Measurements from ENCODE around the gene ATP6V1B1. TPM values are rescaled to one million over a fixed set of nuclear protein-coding genes. Genes with fewer than 3 reads are reported as not detected.

Gene ATP6V1B1
- total RNA-seq (1 to 10 TPM; 1.4 to 3.1 (median 2.4) TPM), polyA plus RNA-seq (10 to 100 TPM; 10.9 to 17.0 TPM)

DNA sequence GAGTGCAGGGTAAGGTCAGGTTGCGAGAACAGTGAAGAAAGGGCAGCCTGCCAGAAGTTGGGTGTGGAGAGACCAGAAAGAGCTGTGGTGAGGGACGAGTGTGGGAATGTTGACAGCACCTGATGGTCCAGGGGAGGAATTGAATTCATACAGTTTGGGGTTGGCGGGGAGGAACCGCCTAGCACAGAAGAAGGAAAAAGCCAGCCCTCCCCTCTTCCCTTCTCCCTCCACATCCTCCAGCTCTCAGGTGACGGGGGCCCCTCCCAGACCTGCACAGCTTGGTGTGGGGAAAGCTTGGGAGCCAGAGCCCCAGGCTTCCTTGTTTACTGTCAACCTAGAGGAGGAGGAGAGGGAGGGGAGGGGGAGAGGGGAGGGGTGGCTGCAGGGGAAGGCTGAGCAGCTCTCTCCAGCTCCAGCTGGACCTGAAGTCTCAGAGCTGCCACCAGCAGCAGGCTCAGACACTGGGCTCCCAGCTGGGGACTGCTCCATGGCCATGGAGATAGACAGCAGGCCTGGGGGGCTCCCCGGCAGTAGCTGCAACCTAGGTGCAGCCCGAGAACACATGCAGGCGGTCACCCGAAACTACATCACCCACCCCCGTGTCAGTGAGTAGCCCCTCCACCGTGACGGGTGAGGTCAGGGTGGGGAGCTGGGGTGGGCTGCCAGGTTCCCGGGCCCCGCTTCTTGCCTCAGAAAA is at the start of gene ATP6V1B1:
Gene ATP6V1B1 (plus strand): TSS at position 433 of the 697 bp plus-strand sequence. CDS start 55 bp downstream, at position 488.
- Histone ChIP-seq H3K27me3 (no peaks in the 10 kb centered on the region), H3K9me3 (no peaks in the 10 kb centered on the region), H3K27ac (no peak within 1 kb of the TSS), H3K4me1 (no peaks in the 10 kb centered on the region), H3K4me3 (no peak within 1 kb of the TSS), H3K36me3 (no peaks in the 10 kb centered on the region)
- no peak for TF ChIP-seq CTCF (IDR thresholded peaks at IDR 0.05)
- DNase-seq: peak in 3 of 6 donors; percentile 11 to 43 (median 24)
- 52 to 64% methylated on average over 14 of the region's 14 CpGs for WGBS, 2 donors
- no peak for FAIRE-seq
- intact Hi-C loops (cut with DNase I): loop anchor here in 1 of 3 donors (10.0 kb wide), 1 partner anchor 151 kb away; no protein-coding TSS in a partner anchor
- ATAC-seq: peak in 3 of 4 donors; percentile 64 to 82 (median 74)

DNA sequence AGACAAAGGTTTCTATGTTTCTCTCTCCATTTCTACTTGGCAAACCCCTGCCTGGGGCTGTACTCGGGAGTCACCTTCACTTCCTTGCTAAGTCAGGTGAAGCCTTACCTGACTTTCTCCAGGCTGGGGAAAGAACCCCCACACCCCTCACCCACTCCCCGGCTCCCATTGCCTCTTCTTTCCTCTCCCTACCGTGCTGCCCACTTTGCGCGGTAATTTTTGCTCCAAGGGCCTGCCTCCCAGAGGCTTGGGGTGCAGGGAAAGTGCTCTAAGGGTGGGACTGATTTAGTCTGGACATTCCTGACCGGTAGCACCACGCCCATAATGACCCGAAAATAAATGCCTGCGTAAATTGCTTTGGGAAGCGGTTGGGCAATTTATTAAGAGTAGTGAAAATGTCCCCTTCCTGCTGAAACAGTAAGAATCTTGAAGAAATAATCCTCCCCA is 49.1 kb upstream of the ATP6V1B1 start:
- no peak overlapping the region for H3K4me3 ChIP-seq
- H3K36me3 ChIP-seq: no peaks in the 10 kb centered on the region
- DNase-seq (peak in 1 of 6 donors; percentile 17), ATAC-seq (no peak), FAIRE-seq (no peak)
- peaks cover 0 to 26% (median 4%) of the 10 kb centered on the region in 4 donors for H3K27me3 ChIP-seq
- peaks cover 0 to 6% (median 0%) of the 10 kb centered on the region in 3 donors for H3K4me1 ChIP-seq
- intact Hi-C loops (cut with DNase I): no loop called here
- H3K27ac ChIP-seq: no peak overlapping the region
- 50 to 56% methylated on average over 10 of the region's 10 CpGs for WGBS, 2 donors
- no peak for TF ChIP-seq CTCF (IDR thresholded peaks at IDR 0.05)
- no peaks in the 10 kb centered on the region for H3K9me3 ChIP-seq

DNA sequence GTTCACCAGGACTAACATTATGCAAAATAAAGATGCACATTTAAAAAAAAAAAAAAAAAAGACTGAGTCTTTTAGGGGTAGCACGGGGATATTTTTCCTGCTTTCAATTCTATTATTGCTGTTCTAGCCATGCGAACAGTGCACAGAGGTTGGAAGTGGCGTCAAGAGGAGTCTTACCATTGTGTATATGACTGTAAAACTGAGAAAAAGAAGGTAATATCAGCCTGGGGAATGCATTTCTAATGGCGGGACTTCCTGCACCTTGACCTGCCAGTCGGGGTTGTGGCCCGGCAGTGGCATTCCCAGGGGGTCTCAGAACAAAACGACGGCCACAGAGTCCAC is 48.5 kb upstream of the ATP6V1B1 start:
- intact Hi-C loops (cut with DNase I): no loop called here
- peak overlapping the region in 2 of 4 donors; percentile 47 to 50 for H3K27ac ChIP-seq
- WGBS, 2 donors: 24 to 28% methylated on average over 8 of the region's 8 CpGs
- FAIRE-seq (no peak), DNase-seq (no peak), ATAC-seq (peak in 3 of 4 donors; percentile 3 to 7 (median 5))
- no peaks in the 10 kb centered on the region for H3K9me3 ChIP-seq
- H3K4me1 ChIP-seq: peaks cover 0 to 6% (median 0%) of the 10 kb centered on the region in 3 donors
- H3K4me3 ChIP-seq: peak overlapping the region; percentile 26 to 56 (median 42)
- no peaks in the 10 kb centered on the region for H3K36me3 ChIP-seq
- no peak for TF ChIP-seq CTCF (IDR thresholded peaks at IDR 0.05)
- peaks cover 0 to 26% (median 4%) of the 10 kb centered on the region in 4 donors for H3K27me3 ChIP-seq

DNA sequence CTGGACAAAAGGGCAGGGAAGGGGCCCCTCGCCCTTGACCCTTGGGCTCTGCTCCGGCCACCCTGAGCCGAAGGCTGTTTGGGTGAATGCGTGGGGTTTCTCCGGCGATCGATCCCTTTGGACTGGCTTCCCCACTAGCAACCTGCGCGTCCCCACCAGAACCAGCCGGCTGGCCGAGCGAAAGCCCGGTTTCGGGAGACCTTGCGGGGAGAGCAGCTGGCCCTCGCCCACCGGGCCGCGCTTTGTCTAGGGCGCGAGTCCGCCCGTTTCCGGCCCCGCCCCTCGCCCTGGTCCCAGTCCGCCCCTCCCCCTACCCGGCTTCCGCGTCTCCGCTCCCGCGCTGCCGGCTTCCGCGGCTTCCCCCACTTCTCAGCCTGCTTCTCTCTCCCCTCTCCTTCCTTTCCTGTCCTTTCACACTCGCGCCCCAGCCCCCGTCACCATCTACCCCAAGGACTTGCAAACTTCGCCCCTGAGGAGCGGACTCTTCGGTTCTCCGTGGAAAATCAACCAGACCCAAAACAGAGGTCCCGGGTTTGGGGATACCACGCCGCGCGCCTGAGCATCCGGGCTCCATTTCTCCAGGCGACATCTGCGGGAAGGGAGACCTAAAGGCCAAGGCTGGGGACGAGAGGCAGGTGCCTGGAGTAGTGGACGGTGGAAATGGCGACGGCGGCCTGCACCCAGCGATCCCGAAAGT is 48.0 kb upstream of the ATP6V1B1 start:
- DNase-seq: peak; percentile 70 to 91 (median 82)
- no peak for FAIRE-seq
- peaks cover 0 to 26% (median 4%) of the 10 kb centered on the region in 4 donors for H3K27me3 ChIP-seq
- 3 to 4% methylated on average over 52 to 58 of the region's 58 CpGs for WGBS, 2 donors
- H3K4me3 ChIP-seq: peak overlapping the region; percentile 26 to 56 (median 42)
- H3K36me3 ChIP-seq: no peaks in the 10 kb centered on the region
- no peak for TF ChIP-seq CTCF (IDR thresholded peaks at IDR 0.05)
- peak; percentile 95 to 98 (median 96) for ATAC-seq
- H3K9me3 ChIP-seq: no peaks in the 10 kb centered on the region
- intact Hi-C loops (cut with DNase I): no loop called here
- peak overlapping the region in 3 of 4 donors; percentile 31 to 50 (median 47) for H3K27ac ChIP-seq
- H3K4me1 ChIP-seq: peaks cover 0 to 6% (median 0%) of the 10 kb centered on the region in 3 donors

All from pancreas (tissue), 10 donors.